Measurements from ENCODE around the gene NELL2.
"Not testable (repeated sequence)": the region's sequence is repeated elsewhere in the genome, so short reads cannot be mapped to it uniquely, and the experiment has no call there.

NELL2 gene

DNA sequence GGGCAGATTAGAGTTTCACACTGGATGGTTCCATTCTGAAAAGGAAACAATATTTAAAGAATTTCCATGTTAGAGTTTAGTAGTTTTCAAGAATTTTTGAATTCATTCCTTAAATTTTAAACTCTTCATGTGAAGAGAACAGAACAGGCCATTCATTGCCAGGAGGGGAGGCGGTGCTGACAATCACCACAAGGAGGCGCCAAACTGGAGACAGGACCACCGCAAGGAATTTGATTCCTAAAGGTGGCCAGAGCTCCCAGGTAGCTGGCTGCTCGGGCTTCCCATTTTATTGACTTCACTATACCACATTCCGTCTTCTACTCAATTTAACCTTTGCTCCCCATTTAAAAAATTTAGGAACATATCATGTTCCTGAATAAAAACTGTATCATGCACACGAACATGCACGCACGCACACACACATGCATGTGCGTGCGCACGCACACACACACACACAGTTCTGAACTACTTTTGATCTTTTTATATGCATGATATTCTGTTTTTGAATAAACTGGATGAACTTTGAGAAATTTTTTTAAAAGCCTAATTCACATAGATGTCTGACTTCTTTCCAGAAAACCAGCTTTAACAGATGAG is 101.2 kb downstream of the NELL2 start:
- no peak for DNase-seq

DNA sequence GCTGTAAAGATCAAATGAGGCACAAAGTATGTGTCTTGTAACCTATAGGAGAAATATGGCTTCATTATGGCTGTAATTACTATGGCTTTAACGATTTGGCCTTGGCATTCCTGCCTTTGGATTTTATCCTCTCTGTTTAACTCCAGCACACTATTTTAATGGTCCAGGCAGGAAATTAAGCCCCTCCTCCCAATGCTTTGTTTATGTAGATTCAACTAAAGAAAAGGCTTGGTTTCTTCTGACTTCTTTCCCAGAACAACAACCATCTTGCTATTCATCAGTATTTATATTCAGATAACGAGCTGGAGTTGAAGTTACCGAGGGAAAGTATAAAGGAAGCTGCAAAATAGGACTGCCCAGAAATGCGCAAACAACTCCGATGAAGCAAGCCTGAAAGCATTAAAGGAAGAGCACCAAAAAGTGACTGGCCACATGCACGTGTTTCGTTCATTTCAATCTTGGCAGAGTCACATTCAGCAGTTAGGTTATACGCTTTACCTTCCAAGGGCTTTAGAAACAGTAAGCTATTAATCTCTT is 104.6 kb downstream of the NELL2 start:
- no peak for DNase-seq

DNA sequence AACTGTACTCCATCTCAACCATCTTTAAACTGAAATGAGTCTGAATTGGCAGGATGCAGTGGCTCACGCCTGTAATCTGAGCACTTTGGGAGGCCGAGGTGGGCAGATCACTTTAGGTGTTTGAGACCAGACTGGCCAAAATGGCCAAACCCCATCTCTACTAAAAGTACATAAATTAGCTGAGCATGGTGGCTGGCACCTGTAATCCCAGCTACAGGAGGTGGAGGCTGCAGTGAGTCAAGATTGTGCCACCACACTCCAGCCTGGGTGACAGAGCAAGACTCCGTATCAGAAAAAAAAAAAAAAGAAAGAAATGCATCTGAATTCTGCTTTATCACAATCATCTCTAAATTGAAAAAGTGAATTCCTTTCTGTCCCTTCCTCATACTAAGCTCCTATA is 110.3 kb downstream of the NELL2 start:
- DNase-seq: no peak

DNA sequence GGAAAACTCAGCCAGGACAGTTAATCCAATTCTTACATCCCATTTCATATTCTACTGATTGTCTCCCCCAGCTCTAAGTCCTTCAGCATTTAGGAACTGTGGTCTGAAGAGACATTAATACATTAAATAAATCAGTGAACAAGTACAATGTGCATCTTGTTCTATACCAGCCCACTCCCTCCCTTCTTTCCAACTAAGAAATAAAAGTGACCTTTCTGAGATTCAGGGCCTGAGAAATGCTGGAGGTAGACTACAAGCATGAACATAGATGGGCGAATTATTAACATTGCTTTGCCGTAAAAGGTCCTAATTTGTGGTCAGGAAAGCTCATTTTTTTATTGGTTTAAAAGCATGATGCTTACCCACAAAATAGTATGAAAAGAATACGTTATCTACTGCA is 113.1 kb downstream of the NELL2 start:
- DNase-seq: no peak

DNA sequence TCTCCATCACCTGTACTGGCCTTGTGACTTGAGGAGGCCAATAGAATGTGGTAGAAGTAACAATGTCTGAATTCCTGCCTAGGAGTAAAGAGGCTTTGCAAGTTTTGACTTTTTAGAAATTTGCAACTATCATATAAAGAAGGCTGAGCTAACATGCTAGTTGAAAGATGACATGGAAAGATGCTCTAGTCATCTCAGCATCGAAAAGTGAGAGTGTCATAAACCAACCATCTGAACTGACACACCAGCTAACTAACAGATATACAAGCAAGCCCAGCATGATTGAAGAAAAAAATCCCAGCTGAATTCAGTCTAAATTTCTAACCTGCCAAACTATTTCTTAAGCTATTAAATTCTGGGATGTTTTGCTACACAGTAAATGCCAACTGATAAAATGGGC is 116.8 kb downstream of the NELL2 start:
- DNase-seq: no peak

DNA sequence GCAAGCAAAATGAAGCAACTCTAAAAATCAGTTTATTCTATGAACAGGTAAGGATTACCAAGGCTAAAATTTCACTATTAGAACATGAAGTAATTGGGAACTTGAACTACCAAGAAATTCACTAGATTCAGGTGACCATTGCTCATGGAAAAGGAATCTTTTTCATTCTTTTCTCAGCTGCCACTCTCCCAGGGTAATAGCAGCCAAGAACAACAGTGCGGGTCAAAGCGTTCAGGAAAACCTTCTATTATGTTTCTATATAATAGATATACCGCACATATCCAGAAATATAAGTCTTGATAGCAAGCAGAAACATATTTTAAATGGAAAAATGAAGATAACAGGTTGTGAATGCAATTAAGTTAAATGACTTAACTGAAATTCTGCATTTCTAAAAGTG is 125.6 kb downstream of the NELL2 start:
- no peak for DNase-seq

DNA sequence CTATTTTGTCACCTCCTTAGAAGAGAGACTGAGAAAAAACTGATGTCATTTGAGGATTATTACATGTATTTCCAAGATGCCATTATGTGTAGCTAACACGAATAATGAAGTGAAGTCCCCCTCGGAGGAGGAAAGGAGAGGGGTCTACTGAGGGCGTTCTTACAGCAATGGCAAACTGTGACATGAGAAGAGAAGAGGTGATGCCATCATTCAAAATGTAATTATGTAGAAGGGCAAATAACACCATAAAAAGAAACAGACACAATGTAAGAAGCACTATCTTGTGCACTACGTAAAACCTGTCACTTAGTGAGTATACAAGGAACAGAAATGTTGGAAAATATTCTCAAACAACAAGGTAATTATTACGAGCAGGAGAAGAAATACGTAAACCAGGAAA is 126.5 kb downstream of the NELL2 start:
- DNase-seq: no peak

DNA sequence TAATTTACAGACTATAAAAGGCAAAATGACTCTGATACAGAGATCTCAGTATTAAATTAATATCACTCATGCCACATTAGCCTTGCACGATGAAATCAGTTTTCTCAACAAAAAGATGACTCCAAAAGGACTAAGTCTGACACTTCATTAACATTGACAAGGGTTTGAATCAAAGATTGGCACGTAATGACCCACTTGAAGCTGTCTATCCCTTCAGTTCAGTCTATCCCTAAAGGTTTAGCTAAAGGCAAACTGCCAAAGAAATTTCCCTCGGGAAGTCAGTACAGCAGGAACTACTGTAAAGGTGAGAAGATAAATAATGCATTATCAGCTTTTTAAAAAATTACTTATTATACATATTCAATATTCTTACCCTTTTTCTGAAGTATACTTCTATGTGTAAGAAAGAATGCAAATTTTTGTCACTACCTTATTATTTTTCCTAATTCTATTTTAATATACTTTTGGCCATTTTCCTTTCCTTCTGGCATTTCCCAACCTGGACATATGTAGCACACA is 127.1 kb downstream of the NELL2 start:
- no peak for DNase-seq

DNA sequence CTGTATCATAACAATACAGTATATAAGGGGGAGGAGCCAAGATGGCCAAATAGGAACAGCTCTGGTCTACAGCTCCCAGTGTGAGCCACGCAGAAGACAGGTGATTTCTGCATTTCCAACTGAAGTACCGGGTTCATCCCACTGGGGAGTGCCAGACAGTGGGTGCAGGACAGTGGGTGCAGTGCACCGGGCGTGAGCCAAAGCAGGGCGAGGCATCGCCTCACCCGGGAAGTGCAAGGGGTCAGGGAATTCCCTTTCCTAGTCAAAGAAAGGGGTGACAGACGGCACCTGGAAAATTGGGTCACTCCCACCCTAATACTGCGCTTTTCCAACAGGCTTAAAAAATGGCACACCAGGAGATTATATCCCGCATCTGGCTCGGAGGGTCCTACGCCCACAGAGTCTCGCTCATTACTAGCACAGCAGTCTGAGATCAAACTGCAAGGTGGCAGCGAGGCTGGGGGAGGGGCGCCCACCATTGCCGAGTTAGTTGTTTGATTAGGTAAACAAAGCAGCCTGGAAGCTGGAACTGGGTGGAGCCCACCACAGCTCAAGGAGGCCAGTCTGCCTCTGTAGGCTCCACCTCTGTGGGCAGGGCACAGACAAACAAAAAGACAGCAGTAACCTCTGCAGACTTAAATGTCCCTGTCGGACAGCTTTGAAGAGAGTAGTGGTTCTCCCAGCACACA is 134.7 kb downstream of the NELL2 start:
- not testable (repeated sequence) for DNase-seq

DNA sequence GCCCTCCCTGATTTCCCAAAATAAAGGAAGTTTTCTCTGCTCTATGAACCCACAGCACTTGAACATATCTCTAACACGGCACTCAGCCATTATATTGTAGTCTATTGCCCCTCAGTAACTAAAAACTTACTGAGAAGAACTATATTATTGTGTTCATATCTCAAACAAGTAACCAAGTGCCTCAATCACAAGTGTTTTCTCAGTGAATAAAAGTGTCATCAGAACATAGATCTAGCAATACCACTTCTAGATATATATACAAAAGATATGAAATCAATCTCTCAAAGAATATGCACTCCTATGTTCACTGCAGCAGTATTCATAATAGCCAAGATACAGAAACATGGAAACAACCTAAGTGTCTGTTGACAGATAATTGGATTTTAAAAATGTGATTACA is 138.1 kb downstream of the NELL2 start:
- DNase-seq: no peak

DNA sequence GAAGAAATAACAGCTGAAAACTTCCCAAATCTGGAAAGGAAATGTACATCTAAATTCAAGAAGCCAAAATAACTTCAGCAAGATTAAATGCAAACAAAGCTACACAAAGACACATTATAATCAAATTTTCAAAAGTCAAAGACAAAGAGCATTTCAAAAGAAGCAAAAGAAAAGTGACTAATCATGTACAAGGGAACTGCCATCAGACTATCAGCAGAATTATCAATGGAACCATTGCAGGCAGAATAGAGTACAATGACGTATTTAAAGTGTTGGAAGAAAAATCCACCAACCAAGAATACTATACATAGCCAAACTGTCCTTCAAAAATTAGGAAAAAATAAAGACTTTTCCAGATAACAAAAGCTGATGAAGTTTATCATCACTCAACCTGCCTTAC is 147.5 kb downstream of the NELL2 start:
- no peak for DNase-seq

DNA sequence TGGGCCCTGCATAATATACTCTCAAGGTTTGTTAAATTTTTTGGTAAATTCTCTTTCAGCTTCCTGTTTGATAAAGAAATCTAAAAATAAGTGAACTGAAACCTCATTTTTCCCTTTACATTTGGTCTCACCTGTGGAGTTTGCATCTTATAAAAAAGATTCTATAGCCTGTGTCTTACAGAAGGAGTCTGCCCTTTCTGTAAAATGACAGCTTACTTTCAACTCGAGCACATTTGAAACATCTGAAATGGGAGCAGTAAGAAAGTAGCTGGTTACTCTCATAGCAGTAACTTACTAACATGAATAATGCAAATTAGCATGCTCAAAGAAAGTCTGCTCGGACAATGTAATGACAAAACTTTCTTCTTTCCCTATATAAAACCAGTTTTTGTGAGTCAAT is 155.8 kb downstream of the NELL2 start:
- DNase-seq: no peak

DNA sequence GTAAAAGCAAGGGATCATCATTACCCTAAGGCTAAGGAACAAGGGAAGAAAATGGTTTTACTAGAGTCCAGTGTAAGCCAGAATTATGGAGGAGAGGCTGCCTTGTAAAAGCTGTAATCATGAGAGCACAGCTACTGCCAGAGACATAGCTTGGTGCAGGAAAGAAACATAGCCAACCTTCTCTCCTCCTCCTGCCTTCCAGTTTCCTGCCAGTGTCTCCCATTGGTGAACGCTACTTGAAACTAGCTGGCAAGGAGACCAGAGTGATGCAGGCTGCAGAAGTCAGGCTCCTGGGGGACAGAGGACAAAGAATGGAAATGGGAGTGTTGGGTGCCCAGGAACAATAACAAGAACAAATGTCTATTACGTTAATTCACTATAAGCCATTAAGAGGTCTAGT is 158.5 kb downstream of the NELL2 start:
- no peak for DNase-seq

DNA sequence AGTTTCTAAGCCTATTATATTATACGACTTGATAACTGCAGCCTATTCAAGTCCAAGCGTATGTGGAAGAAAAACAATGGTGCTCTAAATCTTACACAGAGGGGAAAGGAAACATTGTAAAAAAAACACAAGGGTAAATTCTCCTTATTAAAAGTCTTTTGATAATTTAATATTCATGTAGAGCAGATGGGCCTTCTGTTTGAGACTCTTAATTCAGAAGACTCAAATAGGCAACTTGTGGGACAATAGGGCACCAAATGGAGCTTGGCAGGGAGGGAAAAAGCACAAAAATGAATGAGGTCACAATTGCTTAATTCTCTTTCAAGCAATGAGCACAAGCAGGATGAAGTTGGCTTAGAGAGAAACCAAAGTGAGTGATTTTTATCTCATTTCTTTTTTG is 159.4 kb downstream of the NELL2 start:
- no peak for DNase-seq

DNA sequence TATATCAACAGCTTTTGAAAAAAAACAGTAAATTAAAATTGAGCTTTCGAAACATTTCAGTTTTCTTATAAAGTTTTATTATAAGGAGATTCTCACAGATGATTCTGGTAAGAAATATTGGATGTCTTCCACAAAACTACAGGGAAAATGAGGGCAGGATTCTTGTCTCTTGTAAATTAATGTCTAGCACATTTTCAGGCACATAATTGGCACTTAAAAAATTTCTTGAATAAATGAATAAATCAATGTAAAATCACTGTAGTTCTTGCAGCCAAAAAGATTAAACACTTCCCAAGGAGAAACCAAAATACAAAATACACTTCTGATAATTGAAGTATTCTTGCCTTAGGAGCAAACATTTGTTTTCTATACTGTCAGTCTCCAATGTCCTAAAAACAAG is 164.4 kb downstream of the NELL2 start:
- no peak for DNase-seq

DNA sequence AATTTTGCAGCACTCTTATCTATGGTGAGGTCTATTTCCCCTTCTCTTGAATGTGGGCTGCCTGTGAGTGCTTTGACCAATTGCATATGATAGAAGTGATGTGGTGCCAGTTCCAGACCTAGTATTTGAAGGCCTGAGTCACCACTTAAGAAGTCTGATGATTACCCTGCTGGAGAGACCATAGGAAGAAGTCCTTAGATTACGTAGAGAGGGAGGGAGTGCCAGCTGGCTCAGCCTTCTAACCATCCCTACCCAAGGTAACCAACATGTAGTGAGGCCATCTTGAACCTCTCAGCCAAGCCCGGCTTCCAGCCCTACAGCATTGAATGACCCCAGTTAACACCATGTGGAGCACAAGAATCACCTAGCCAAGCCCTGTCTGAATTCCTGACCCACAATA is 166.9 kb downstream of the NELL2 start:
- DNase-seq: no peak

DNA sequence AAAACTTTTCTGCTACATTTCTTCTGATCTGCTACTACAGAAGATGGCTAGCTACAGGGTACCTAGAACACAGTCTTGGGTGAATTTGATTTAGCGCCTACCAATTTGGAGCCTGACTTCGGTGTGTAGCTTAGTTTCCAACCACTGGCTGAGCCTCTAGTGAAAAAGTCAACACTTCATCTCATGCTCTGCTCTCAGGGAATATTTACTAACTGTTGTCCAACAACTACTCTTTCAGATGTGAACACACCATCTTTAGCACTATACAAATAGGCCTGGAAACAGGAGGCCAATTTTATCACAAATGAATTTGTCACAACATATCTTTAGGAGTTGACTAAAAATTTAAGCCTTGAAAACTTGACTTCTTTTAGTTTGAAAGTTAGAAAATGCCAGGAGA is 167.9 kb downstream of the NELL2 start:
- no peak for DNase-seq

DNA sequence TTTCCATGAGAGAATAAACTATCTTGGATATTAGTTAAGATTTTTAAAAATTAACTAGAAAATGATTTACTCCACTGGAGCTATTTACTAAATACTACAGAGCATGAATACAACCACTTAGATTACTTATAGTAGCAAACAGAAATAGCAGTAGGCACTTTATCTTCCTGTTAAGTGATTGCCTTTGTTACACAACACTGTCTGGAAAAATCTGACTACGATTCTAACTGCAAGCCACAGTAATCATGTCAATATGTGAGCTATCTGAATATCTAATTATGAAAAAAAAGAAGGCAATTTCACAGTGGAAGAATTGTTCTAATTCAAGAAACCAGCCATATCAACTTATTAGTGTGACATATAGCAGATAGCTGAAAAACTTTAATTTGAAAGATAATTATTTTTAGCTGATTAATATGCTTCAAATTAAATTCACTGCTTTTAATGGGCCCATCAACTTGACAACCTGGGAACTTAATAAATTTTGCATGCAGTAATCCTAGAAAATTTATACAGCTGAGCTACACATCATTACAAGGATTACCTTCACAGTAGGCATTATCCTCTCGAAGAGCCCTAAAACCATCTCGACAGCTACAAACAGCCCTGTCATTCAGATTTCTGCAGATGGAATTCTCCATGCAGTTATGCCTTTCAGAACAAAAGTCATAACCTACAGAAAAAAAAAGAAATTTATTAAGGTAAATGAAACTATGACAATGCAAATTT is 172.8 kb downstream of the NELL2 start:
- DNase-seq: no peak

DNA sequence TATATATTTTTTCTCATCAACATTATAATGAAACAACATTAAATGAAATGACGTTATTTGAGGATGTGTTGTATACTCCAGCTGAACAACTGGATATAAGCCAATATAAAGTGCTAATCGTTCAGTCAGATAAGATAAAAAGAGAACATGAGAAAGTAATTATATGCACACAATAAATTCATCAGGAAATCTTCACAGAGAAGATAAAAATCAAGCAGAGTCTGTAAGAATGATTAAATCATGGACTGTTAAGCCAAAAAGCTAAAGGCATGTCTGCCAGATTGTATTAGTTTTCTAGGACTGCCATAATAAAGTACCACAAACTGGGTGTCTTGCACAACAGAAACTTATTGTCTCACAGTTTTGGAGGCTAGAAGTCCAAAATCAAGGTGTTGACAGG is 178.6 kb downstream of the NELL2 start:
- no peak for DNase-seq

DNA sequence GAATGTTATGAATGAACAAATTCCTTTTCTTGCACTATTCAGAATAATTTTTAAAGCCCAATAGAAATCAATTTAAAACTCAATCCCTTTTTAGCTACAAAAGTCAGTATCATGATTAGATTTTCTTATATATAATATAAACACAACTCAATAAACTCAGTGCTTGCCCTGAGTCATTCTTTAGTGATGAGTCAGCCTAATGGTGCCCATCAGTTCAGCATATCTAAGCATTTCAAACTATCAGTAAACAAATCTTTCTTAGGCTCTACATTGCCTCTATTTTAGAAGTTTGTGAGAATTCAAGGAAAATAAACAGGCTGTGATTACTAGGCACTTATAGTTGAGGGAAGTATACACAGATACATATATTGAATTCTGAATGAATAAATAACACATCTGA is 179.6 kb downstream of the NELL2 start:
- no peak for DNase-seq

DNA sequence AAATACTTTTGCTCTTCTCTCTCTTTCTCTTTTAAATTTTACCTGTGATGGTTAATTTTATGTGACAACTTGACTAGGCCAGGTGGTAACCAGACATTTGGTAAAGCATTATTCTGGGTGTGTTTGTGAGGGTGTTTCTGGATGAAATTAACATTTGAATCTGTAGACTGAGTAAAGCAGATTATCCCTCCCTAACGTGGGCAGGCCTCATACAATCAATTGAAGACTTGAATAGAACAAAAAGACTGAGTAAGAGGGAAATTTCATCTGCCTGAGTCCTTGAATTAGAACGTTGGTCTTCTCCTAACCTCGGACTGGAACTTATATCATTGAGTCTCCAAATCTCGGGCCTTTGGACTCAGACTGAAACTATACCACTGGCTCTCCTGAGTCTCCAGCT is 182.1 kb downstream of the NELL2 start:
- DNase-seq: no peak

DNA sequence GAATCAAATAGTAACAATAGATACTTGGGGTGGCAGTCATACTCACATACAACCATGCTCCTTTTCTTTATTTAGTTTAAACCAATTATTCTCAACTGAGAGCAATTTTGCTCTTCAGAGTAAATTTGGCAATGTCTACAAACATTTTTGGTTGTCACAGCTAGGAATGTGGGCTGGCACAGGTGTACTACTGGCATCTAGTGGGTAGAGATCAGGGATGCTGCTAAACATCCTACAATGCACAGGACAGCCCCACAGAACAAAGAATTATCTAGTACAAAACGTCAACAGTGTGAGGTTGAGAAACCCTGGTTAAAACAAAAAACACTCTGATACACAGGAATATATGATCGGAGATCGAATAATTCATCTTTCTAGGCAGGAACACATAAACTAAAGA is 186.5 kb downstream of the NELL2 start:
- DNase-seq: no peak

DNA sequence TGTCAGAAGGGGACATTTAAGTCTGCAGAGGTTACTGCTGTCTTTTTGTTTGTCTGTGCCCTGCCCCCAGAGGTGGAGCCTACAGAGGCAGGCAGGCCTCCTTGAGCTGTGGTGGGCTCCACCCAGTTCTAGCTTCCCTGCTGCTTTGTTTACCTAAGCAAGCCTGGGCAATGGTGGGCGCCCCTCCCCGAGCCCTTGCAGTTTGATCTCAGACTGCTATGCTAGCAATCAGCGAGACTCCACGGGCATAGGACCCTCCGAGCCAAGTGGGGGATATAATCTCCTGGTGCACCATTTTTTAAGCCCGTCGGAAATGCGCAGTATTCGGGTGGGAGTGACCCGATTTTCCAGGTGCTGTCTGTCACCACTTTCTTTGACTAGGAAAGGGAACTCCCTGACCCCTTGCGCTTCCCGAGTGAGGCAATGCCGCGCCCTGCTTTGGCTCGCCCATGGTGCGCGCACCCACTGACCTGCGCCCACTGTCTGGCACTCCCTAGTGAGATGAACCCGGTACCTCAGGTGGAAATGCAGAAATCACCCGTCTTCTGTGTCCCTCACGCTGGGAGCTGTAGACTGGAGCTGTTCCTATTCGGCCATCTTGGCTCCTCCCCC is 189.2 kb downstream of the NELL2 start:
- not testable (repeated sequence) for DNase-seq

DNA sequence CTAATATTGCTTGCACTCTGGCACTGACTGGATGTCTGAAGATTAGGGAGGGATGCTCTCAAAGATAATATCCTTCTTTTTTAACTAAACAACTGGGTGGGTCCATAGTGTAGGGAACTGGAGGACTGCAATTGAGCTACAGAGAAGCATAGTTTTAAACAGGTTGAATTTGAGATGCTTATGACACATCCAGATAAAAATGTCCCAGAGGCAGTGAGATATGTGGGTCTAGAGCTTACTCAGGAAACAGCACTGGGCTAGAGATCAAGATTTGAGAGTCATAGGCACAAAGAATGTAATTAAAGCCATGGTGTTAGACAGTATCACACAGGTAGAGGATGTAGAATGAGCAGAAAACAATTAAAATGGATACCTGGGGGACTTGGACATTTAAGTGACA is 198.4 kb downstream of the NELL2 start:
- no peak for DNase-seq
